CD4-positive, alpha-beta T cell treated with Interleukin-2 at 100 ng/mL for 4 hours (primary cell): ENCODE results near the gene ABHD1.
"Not testable (repeated sequence)": the region's sequence is repeated elsewhere in the genome, so short reads cannot be mapped to it uniquely, and the experiment has no call there.

ENCODE experiments used
- DNase-seq: peaks from one replicate; pipeline ENCODE4 v3.0.0-alpha.2; 2020; ENCODE audit warnings: low spot score

ABHD1 gene

DNA sequence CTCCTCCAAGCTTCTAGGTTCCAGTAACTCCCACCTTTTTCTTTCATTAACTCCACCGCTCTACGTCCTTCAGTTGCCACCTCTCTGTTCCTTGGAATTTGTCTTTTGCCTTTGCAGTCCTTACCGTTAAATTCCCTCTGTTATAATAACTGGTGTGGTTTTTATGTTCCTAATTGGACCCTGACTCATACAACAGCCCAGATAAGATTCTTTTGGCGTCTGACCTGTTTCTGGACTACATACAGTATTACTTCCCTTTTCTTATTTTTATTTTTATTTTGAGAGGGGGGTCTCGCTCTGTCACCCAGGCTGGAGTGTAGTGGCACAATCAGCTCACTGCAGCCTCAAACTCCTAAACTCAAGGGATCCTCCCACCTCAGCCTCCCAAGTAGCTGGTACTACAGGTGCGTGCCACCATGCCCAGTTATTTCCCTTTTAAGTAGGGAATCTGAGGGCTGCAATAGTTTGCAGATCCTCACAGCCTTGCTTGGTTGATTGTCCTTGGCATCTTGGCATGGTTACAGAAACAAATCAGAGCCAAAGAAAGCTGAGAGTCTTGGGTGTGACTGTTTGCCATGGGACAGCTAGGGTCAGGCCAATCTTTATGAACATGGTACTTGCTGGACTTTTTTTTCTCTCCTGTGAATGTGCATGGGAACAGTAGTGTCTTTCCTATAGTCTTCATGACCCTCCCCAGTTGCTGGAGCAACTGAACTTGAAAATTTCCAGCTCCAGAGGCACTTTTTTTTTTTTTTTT, 47.1 kb downstream of the ABHD1 start:
- DNase-seq: no peak

DNA sequence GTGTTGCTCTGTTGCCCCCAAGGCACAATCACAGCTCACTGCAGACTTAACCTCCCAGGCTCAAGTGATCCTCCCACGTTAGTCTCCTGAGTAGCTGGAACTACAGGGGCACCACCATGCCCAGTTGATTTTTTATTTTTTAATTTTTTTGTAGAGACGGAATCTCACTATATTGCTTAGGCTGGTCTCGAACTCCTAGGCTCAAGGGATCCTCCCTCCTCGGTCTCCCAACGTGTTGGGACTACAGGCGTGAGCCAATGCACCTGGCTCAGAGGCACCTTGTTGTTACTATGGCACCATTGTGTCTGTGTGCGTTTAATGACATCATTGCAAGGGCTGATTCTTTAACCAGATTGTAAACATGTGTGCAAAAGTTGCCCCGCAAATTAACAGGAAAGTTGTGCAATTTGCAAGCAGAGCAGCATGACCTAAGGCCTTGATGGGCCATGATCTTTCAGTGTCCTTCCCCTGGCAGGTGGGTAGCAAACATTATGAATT, 47.8 kb downstream of the ABHD1 start:
- no peak for DNase-seq

DNA sequence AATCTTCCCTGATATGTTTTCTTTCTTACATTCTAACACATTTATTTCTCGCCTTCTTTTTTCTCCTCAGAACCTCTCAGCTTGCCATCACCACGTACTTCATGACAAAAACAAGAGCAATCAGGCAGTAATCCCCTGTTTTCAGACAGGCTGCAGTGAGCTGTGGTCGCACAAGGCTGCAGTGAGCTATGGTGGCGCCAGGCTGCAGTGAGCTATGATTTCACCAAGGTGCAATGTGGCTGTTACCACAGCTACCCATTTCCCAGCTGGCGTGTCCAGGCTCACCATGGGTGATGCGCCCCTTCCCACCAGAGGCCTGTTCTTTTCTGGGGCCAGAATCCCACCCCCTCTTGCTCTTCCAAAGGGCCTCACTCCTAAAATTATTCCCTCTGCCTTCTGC, 51.0 kb downstream of the ABHD1 start:
- no peak for DNase-seq

DNA sequence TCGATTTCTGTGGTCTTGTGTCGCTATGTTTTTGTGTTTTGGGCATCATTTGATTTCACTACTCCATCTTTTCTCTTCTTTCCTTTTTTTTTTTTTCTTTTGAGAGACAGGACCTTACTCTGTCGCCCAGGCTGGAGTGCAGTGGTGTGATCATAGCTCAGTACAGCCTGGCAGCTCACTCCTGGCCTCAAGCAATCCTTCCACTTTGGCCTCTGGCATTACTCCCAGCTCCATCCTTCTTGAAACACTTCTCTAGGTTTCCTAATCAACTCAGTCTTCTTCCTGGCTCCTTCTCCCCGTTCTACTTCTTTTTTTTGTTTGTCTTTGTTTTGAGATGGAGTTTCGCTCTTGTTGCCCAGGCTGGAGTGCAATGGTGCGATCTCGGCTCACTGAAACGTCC, 51.7 kb downstream of the ABHD1 start:
- DNase-seq: no peak

DNA sequence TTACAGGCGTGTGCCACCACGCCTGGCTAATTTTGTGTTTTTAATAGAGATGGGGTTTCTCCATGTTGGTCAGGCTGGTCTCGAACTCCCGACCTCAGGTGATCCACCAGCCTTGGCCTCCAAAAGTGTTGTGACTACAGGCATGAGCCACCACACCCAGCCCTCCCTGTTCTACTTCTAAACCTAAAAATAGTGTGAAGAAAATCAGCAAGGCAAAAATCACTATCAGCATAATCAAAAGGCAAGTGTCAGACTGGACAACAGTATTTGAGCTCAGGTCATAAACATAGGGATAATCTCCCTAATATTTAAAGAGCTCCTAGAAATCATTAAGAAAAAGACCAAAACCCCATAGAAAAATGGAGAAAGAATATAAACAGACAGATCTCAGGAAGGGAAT, 52.2 kb downstream of the ABHD1 start:
- DNase-seq: not testable (repeated sequence)

DNA sequence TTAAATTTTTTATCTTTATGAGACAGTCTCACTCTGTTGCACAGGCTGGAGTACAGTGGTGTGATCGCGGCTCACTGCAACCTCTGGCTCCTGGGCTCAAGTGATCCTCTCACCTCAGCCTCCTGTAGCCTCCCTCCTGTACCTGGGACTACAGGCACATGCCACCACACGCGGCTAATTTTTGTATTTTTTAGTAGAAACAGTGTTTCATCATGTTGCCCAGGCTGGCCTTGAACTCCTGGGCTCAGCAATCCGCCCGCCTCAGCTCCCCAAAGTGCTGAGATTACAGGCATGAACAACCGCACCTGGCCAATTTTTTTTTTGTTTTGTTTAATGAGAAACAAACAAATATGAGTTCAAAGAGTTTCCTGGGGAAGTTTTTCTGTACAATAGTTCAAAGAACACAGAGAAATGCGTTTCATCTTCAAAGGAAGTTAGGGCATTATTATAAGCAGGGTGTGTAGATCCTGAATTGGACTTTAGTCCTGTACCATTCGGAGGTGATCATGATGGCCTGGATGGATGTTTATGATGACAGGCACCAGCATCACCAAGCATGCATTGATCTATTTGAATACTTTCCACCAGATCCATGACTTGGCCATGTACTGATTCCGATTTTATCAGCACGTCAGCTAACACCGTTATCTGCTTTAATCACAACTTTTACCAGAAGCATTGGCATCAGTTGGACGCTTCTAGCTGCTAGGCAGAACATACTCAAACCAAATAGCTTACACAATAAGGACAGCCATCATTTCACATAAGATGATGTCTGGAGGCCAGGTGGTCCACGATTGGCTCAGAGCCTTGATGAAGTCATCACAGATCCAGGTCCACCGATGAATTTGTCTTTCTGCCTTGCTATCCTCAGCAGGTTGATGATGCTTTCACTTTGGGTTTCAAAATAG, 54.1 kb downstream of the ABHD1 start:
- no peak for DNase-seq

DNA sequence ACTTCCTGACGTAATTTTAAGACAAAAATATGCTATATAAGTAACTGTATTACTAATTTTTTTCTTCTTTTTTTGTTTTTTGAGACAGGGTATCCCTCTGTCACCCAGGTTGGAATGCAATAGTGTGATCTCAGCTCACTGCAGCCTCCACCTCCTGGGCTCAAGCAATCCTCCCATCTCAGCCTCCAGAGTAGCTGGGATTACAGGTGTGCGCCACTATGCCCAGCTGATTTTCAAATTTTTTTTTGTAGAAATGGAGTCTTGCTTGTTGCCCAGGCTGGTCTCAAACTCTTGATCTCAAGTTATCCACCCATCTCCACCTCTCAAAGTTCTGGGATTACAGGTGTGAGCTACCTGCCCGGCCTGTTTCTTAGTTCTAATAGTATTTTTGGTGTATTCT, 54.9 kb downstream of the ABHD1 start:
- no peak for DNase-seq

DNA sequence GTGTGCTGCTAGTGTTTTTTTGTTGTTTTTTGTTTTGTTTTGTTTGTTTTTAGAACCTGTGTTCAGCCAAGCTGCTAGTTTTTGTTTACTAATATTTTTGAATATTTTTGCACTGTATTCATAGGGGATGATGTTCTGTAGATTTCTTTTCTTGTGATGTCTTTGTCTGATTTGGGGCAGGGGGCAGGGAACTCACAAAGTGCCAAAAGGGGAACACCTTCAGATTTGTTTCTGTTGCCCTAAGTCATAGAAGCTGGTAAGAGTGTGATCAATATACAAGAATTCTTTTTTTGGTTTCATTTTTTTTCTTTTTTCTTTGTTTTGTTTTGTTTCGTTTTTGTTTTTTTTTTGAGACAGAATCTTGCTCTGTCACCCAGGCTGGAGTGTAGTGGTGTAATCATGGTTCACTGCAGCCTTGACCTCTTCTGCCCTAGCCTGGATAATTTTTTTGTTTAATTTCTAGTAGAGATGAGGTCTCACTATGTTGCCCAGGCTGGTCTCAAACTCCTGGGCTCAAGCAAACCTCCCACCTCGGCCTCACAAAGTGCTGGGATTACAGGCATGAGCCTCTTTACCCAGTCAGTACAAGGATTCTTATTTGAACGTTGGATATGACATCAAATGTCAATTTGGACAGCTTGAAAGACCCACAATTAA, 55.9 kb downstream of the ABHD1 start:
- DNase-seq: no peak
